IMR-90 (cell line): ENCODE results near the gene SNX25.

Experiments used
- CHD1 ChIP-seq: IDR thresholded peaks from 2 replicates; pipeline ENCODE4 v1.6.1; 2012; ENCODE audit warnings: low read depth, low read length, improper control_type of control experiment
- MAFK ChIP-seq: IDR thresholded peaks from 2 replicates; pipeline ENCODE4 v1.6.1; 2012; ENCODE audit warnings: low read depth, low read length, improper control_type of control experiment
- MAZ ChIP-seq: IDR thresholded peaks from 2 replicates; pipeline ENCODE4 v1.6.1; 2012; ENCODE audit warnings: low read depth, mild to moderate bottlenecking, low read length, improper control_type of control experiment, moderate library complexity, borderline replicate concordance
- NFE2L2 ChIP-seq: fragments of 150-350 bp; IDR thresholded peaks from 2 replicates; pipeline ENCODE4 v1.6.1; 2016; ENCODE audit warnings: low read depth, mild to moderate bottlenecking, low read length
- POLR2A ChIP-seq: IDR thresholded peaks from 2 replicates; pipeline ENCODE4 v1.6.1; 2012; ENCODE audit warnings: mild to moderate bottlenecking, low read depth, low read length
- RAD21 ChIP-seq: IDR thresholded peaks from 2 replicates; pipeline ENCODE4 v1.6.1; 2012; ENCODE audit warnings: low read length, improper control_type of control experiment
- RCOR1 ChIP-seq: IDR thresholded peaks from 2 replicates; pipeline ENCODE4 v1.6.1; 2012; ENCODE audit warnings: mild to moderate bottlenecking, low read length, improper control_type of control experiment; ENCODE audit not compliant: insufficient replicate concordance
- RFX5 ChIP-seq: IDR thresholded peaks from 2 replicates; pipeline ENCODE4 v1.8.0; 2012; ENCODE audit warnings: low read depth, mild to moderate bottlenecking, low read length, moderate library complexity
- SMC3 ChIP-seq: fragments of 150-350 bp; IDR thresholded peaks from 2 replicates; pipeline ENCODE4 v1.6.1; 2016; ENCODE audit warnings: low read depth, mild to moderate bottlenecking, antibody characterized with exemption, low read length, moderate library complexity
- TF ChIP-seq, protein P1 (sequence below): conservative IDR thresholded peaks from 2 replicates; pipeline ENCODE4 v1.5.1; 2012; ENCODE audit warnings: mild to moderate bottlenecking, low read depth, low read length, improper control_type of control experiment
- TF ChIP-seq, protein P2 (sequence below): fragments of 150-350 bp; IDR thresholded peaks from 2 replicates; pipeline ENCODE4 v1.6.1; 2017; ENCODE audit warnings: mild to moderate bottlenecking, antibody characterized with exemption, low read length, low read depth

DNA sequence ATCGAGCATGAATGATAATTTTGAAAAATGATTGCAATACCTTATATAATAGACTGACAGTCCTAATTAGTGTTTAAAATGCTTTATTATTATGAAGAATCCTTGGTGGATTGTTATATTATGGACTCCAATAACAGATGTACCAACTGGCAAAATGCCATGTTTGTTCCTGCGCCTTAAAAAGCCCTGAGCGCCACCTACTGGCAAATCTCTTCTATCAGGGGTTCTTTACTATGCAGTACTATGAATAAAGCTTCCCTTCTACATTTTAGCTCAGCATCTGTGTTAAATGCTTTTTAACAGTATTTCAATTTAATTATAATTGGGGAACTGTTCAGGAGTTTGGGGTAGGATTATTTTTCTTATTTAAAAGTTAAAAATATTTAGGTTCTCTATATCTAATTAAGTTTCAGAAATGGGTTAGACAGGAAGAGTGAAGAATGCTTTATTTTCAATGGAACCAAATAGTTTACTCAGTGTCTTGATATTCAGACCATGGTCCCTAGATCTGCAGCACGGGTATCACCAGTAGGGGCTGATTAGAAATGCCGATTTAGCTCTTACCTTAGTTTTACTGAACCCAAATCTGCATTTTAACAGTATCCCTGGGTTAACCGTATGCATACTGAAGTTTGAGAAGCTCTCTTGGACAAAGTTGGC, 25.6 kb upstream of the SNX25 start:
- TF ChIP-seq, protein P1, sequence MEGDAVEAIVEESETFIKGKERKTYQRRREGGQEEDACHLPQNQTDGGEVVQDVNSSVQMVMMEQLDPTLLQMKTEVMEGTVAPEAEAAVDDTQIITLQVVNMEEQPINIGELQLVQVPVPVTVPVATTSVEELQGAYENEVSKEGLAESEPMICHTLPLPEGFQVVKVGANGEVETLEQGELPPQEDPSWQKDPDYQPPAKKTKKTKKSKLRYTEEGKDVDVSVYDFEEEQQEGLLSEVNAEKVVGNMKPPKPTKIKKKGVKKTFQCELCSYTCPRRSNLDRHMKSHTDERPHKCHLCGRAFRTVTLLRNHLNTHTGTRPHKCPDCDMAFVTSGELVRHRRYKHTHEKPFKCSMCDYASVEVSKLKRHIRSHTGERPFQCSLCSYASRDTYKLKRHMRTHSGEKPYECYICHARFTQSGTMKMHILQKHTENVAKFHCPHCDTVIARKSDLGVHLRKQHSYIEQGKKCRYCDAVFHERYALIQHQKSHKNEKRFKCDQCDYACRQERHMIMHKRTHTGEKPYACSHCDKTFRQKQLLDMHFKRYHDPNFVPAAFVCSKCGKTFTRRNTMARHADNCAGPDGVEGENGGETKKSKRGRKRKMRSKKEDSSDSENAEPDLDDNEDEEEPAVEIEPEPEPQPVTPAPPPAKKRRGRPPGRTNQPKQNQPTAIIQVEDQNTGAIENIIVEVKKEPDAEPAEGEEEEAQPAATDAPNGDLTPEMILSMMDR, result peak; percentile 84
- TF ChIP-seq RAD21 (peak; percentile 73), RFX5 (no peak), POLR2A (no peak), MAZ (no peak), NFE2L2 (no peak), RCOR1 (no peak), MAFK (no peak), SMC3 (peak; percentile 59), CHD1 (no peak)
- TF ChIP-seq, protein P2, sequence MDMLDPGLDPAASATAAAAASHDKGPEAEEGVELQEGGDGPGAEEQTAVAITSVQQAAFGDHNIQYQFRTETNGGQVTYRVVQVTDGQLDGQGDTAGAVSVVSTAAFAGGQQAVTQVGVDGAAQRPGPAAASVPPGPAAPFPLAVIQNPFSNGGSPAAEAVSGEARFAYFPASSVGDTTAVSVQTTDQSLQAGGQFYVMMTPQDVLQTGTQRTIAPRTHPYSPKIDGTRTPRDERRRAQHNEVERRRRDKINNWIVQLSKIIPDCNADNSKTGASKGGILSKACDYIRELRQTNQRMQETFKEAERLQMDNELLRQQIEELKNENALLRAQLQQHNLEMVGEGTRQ, result no peak
